H1 (cell line): Measurements from ENCODE around the gene PLAAT1. TPM values are rescaled to one million over a fixed set of nuclear protein-coding genes. Genes with fewer than 3 reads are reported as not detected.

Source experiments
- BCL11A ChIP-seq, 2 experiments: IDR thresholded peaks; one replicate each; pipeline ENCODE4 v1.6.1; 2011; ENCODE audit warnings: low read depth in 2 of 2, low read length in 2 of 2, mild to moderate bottlenecking in 2 of 2
- EGR1 ChIP-seq: IDR thresholded peaks from 2 replicates; pipeline ENCODE4 v1.6.1; 2011; ENCODE audit warnings: low read depth, low read length, borderline replicate concordance
- EZH2 ChIP-seq: fragments of 200-600 bp; sonication (generic); IDR thresholded peaks from 2 replicates; pipeline ENCODE4 v1.7.1; 2012; ENCODE audit warnings: low read depth, mild to moderate bottlenecking, moderate library complexity, low read length, inconsistent platforms; ENCODE audit not compliant: severe bottlenecking
- GTF2F1 ChIP-seq: IDR thresholded peaks from 2 replicates; pipeline ENCODE4 v1.6.1; 2012; ENCODE audit warnings: low read depth, low read length, improper control_type of control experiment, borderline replicate concordance
- JUN ChIP-seq: IDR thresholded peaks from 2 replicates; pipeline ENCODE4 v1.6.1; 2011; ENCODE audit warnings: low read depth, mild to moderate bottlenecking, improper control_type of control experiment, low read length
- JUND ChIP-seq: IDR thresholded peaks from 2 replicates; pipeline ENCODE4 v1.6.1; 2011; ENCODE audit warnings: mild to moderate bottlenecking, improper control_type of control experiment, low read length
- MAX ChIP-seq: IDR thresholded peaks from 2 replicates; pipeline ENCODE4 v1.6.1; 2012; ENCODE audit warnings: inconsistent platforms
- NRF1 ChIP-seq: IDR thresholded peaks from 2 replicates; pipeline ENCODE4 v1.6.1; 2011; ENCODE audit warnings: mild to moderate bottlenecking, low read depth, low read length, improper control_type of control experiment
- SP1 ChIP-seq: IDR thresholded peaks from 2 replicates; pipeline ENCODE4 v1.6.1; 2011; ENCODE audit warnings: low read depth, low read length
- SUZ12 ChIP-seq: fragments of 200-600 bp; sonication (generic); IDR thresholded peaks from 2 replicates; pipeline ENCODE4 v1.6.1; 2012; ENCODE audit warnings: mild to moderate bottlenecking, inconsistent platforms, low read length, moderate library complexity, mixed read lengths
- TEAD4 ChIP-seq: IDR thresholded peaks from 2 replicates; pipeline ENCODE4 v1.6.1; 2012; ENCODE audit warnings: low read depth, low read length, inconsistent platforms, mixed read lengths
- USF2 ChIP-seq: IDR thresholded peaks from 2 replicates; pipeline ENCODE4 v1.6.1; 2011; ENCODE audit warnings: low read length, improper control_type of control experiment
- polyA plus RNA-seq, 7 experiments: library from polyadenylated mRNA; depleted of rRNA in 3 of 7; stranded (reverse) in 5 of 7; unstranded in 2 of 7; fragments of >200 nt in 5 of 7; fragments of 200-250 nt in 2 of 7; gene quantifications; 1 replicate in 5 of 7; 2 replicates in 1 of 7; 4 replicates in 1 of 7; pipeline versions ENCODE4 v1.2.1 to v1.2.3, GENCODE V29; 2011 to 2013; ENCODE audit warnings: missing spikeins in 2 of 7, mixed read lengths in 2 of 7
- total RNA-seq: library from RNA; stranded (reverse); fragmentation: NEBNext Ultra II Directional; extraction: Animal tissue kit (Norgen Biotek cat#: 25700); gene quantifications from 2 replicates; pipeline ENCODE4 v1.2.1, GENCODE V29; 2021

PLAAT1 gene
- total and polyA plus RNA-seq, 2 of the 8 experiments (the other 6 are each of a cell fraction or from before 2014, with no cell fraction given) = 4.5 to 6.0 TPM

- TF ChIP-seq USF2 (no peak), MAX (no peak), GTF2F1 (no peak), EZH2 (no peak), BCL11A (IDR thresholded peaks at IDR 0.05; ENCODE audit: low read depth in 2 of 2, low read length in 2 of 2) (no peak), EGR1 (no peak), JUND (no peak), SP1 (no peak), JUN (no peak), SUZ12 (no peak), NRF1 (no peak), TEAD4 (no peak)
Measured at GRCh38 chr3:193248848-193249468, 7.9 kb downstream of the PLAAT1 start (continued).
